Keratinocyte (primary cell): ENCODE results near the gene CFH. TPM values are rescaled to one million over a fixed set of nuclear protein-coding genes. Genes with fewer than 3 reads are reported as not detected.

ENCODE experiments used
- DNase-seq: peaks from one replicate; pipeline ENCODE4 v3.0.0-alpha.2; 2011; ENCODE audit warnings: low read depth, missing footprints, low spot score
- FAIRE-seq: peaks from 2 replicates; lab custom pipeline; 2011; peaks lifted over from hg19 to GRCh38; lab: Jason Lieb, UNC
- H2AFZ ChIP-seq: 2 replicates; pipeline ENCODE4 v1.6.0; 2012; ENCODE audit warnings: low read length, control low read depth, inconsistent platforms; ENCODE audit not compliant: control insufficient read depth
- H3K27ac ChIP-seq: 2 replicates; pipeline ENCODE4 v1.5.1; 2011; ENCODE audit warnings: low read length; ENCODE audit not compliant: control insufficient read depth, insufficient read depth
- H3K27me3 ChIP-seq: 3 replicates; pipeline ENCODE4 v1.6.0; 2011; ENCODE audit warnings: low read length; ENCODE audit not compliant: control insufficient read depth, insufficient read depth; ENCODE audit errors: extremely low read depth
- H3K36me3 ChIP-seq, 2 experiments: 2 replicates in 1 of 2; 3 replicates in 1 of 2; pipeline ENCODE4 v1.5.1; 2011; ENCODE audit warnings: low read length in 2 of 2, mild to moderate bottlenecking in 1 of 2; ENCODE audit not compliant: control insufficient read depth in 2 of 2, insufficient read depth in 2 of 2; ENCODE audit errors: extremely low read depth in 1 of 2
- H3K4me1 ChIP-seq: 3 replicates; pipeline ENCODE4 v1.5.1; 2011; ENCODE audit warnings: low read length; ENCODE audit not compliant: control insufficient read depth, insufficient read depth; ENCODE audit errors: extremely low read depth
- H3K4me2 ChIP-seq: 3 replicates; pipeline ENCODE4 v1.6.0; 2011; ENCODE audit warnings: low read depth, low read length; ENCODE audit not compliant: control insufficient read depth, insufficient read depth; ENCODE audit errors: extremely low read depth
- H3K4me3 ChIP-seq, 3 experiments: fragments of 200-600 bp in 1 of 3; sonication (generic) in 1 of 3; 2 replicates in 2 of 3; 3 replicates in 1 of 3; pipeline ENCODE4 v1.5.1; 2011 to 2016; ENCODE audit warnings: low read length in 3 of 3, mild to moderate bottlenecking in 3 of 3, control low read depth in 2 of 3, inconsistent platforms in 1 of 3, low read depth in 1 of 3, mixed read lengths in 1 of 3, mixed run types in 1 of 3, moderate library complexity in 1 of 3; ENCODE audit not compliant: control insufficient read depth in 2 of 3, insufficient read depth in 2 of 3; ENCODE audit errors: extremely low read depth in 1 of 3
- H3K79me2 ChIP-seq: 2 replicates; pipeline ENCODE4 v1.6.0; 2012; ENCODE audit warnings: low read length; ENCODE audit not compliant: control insufficient read depth, insufficient read depth
- H3K9ac ChIP-seq: 3 replicates; pipeline ENCODE4 v1.6.0; 2011; ENCODE audit warnings: low read length; ENCODE audit not compliant: control insufficient read depth, insufficient read depth; ENCODE audit errors: extremely low read depth
- H3K9me1 ChIP-seq: 3 replicates; pipeline ENCODE4 v1.6.0; 2011; ENCODE audit warnings: low read length; ENCODE audit not compliant: control insufficient read depth, insufficient read depth; ENCODE audit errors: extremely low read depth
- H3K9me3 ChIP-seq: 2 replicates; pipeline ENCODE4 v1.5.1; 2012; ENCODE audit warnings: low read depth, low read length; ENCODE audit not compliant: control insufficient read depth
- H4K20me1 ChIP-seq: 3 replicates; pipeline ENCODE4 v1.6.0; 2011; ENCODE audit warnings: low read length; ENCODE audit not compliant: control insufficient read depth, insufficient read depth; ENCODE audit errors: extremely low read depth
- CTCF ChIP-seq, 3 experiments: IDR thresholded peaks in 1 of 3; conservative IDR thresholded peaks in 1 of 3; optimal IDR thresholded peaks in 1 of 3; 2 replicates in 2 of 3; 3 replicates in 1 of 3; pipeline versions ENCODE3 to v1.5.1; 2011; ENCODE audit warnings: low read length in 3 of 3, mild to moderate bottlenecking in 3 of 3, moderate library complexity in 2 of 3, control low read depth in 1 of 3, inconsistent platforms in 1 of 3; ENCODE audit not compliant: insufficient read depth in 2 of 3; ENCODE audit errors: extremely low read depth in 1 of 3
- EZH2 ChIP-seq: IDR thresholded peaks from one replicate; pipeline ENCODE4 v1.6.1; 2012; ENCODE audit warnings: inconsistent platforms, mild to moderate bottlenecking, low read length, moderate library complexity
- dilution Hi-C: fragments of 300-500 bp; cut with MboI; formaldehyde crosslinking; loops from one replicate; pipeline ENCODE4 v1.7.0; 2020; ENCODE audit warnings: low sequenced_read_pairs; ENCODE audit not compliant: extremely low pct_ligation_motif_present
- polyA plus RNA-seq, 5 experiments: library from polyadenylated mRNA; depleted of rRNA in 3 of 5; stranded (reverse) in 3 of 5; stranded (forward) in 1 of 5; unstranded in 1 of 5; fragments of >200 nt; gene quantifications; 1 replicate in 1 of 5; 2 replicates in 3 of 5; 3 replicates in 1 of 5; pipeline versions ENCODE4 v1.2.1 to v1.2.3, GENCODE V29; 2011 to 2012; ENCODE audit warnings: missing spikeins in 2 of 5, low read depth in 1 of 5, low replicate concordance in 1 of 5

CFH gene
- polyA plus RNA-seq, 1 donor (not counting 4 experiments of a cell fraction or from before 2014, with no cell fraction given): 3.7 TPM

- FAIRE-seq: no peak
- no peaks in the 10 kb centered on the region for H3K9me1 ChIP-seq
- no peak for TF ChIP-seq EZH2
- no peaks in the 10 kb centered on the region for H3K27me3 ChIP-seq
- no peak within 1 kb of the TSS for H3K4me2 ChIP-seq
- H3K79me2 ChIP-seq: no peaks in the 10 kb centered on the region
- dilution Hi-C loops: no loop called here
- no peak within 1 kb of the TSS for H3K27ac ChIP-seq
- no peak within 1 kb of the TSS for H3K4me3 ChIP-seq
- no peaks in the 10 kb centered on the region for H4K20me1 ChIP-seq
- no peak for DNase-seq
- no peak within 1 kb of the TSS for H3K9ac ChIP-seq
- H3K9me3 ChIP-seq: no peaks in the 10 kb centered on the region
- H3K4me1 ChIP-seq: no peaks in the 10 kb centered on the region
- no peaks in the 10 kb centered on the region for H3K36me3 ChIP-seq
- H2AFZ ChIP-seq: no peak within 1 kb of the TSS
Measured at GRCh38 chr1:196774603-196775002, 122.8 kb downstream of the CFH start, which contains the start of gene CFHR3. TSS of gene CFHR3 (plus strand) at chr1:196774840. CDS start at chr1:196774887, 47 bp downstream.

- dilution Hi-C loops: no loop called here
- no peaks in the 10 kb centered on the region for H3K9me1 ChIP-seq
- FAIRE-seq: no peak
Measured at GRCh38 chr1:196777603-196778002, 125.8 kb downstream of the CFH start.

More at GRCh38 chr1:196777603-196778002, 125.8 kb downstream of the CFH start:
- Histone ChIP-seq H3K4me1 (no peaks in the 10 kb centered on the region), H3K27me3 (no peaks in the 10 kb centered on the region), H3K9ac (no peak overlapping the region), H3K36me3 (no peaks in the 10 kb centered on the region), H3K4me3 (no peak overlapping the region), H2AFZ (no peak overlapping the region), H4K20me1 (no peaks in the 10 kb centered on the region), H3K9me3 (no peaks in the 10 kb centered on the region), H3K79me2 (no peaks in the 10 kb centered on the region), H3K27ac (no peak overlapping the region), H3K4me2 (no peak overlapping the region)
- TF ChIP-seq CTCF (optimal IDR thresholded peaks at IDR 0.05 in 1 of 3, IDR thresholded peaks at IDR 0.05 in 1 of 3, conservative IDR thresholded peaks at IDR 0.05 in 1 of 3; ENCODE audit: extremely low read depth in 1 of 3, insufficient read depth in 2 of 3, low read length in 3 of 3) (no peak), EZH2 (no peak)
- no peak for DNase-seq
